Keratinocyte (primary cell): ENCODE data around the gene PM20D2. TPM values are rescaled to one million over a fixed set of nuclear protein-coding genes. Genes with fewer than 3 reads are reported as not detected.

ENCODE experiments used
- DNase-seq: peaks from one replicate; pipeline ENCODE4 v3.0.0-alpha.2; 2011; ENCODE audit warnings: low read depth, missing footprints, low spot score
- FAIRE-seq: peaks from 2 replicates; lab custom pipeline; 2011; peaks lifted over from hg19 to GRCh38; lab: Jason Lieb, UNC
- H2AFZ ChIP-seq: 2 replicates; pipeline ENCODE4 v1.6.0; 2012; ENCODE audit warnings: low read length, control low read depth, inconsistent platforms; ENCODE audit not compliant: control insufficient read depth
- H3K27ac ChIP-seq: 2 replicates; pipeline ENCODE4 v1.5.1; 2011; ENCODE audit warnings: low read length; ENCODE audit not compliant: control insufficient read depth, insufficient read depth
- H3K27me3 ChIP-seq: 3 replicates; pipeline ENCODE4 v1.6.0; 2011; ENCODE audit warnings: low read length; ENCODE audit not compliant: control insufficient read depth, insufficient read depth; ENCODE audit errors: extremely low read depth
- H3K36me3 ChIP-seq, 2 experiments: 2 replicates in 1 of 2; 3 replicates in 1 of 2; pipeline ENCODE4 v1.5.1; 2011; ENCODE audit warnings: low read length in 2 of 2, mild to moderate bottlenecking in 1 of 2; ENCODE audit not compliant: control insufficient read depth in 2 of 2, insufficient read depth in 2 of 2; ENCODE audit errors: extremely low read depth in 1 of 2
- H3K4me1 ChIP-seq: 3 replicates; pipeline ENCODE4 v1.5.1; 2011; ENCODE audit warnings: low read length; ENCODE audit not compliant: control insufficient read depth, insufficient read depth; ENCODE audit errors: extremely low read depth
- H3K4me2 ChIP-seq: 3 replicates; pipeline ENCODE4 v1.6.0; 2011; ENCODE audit warnings: low read depth, low read length; ENCODE audit not compliant: control insufficient read depth, insufficient read depth; ENCODE audit errors: extremely low read depth
- H3K4me3 ChIP-seq, 3 experiments: fragments of 200-600 bp in 1 of 3; sonication (generic) in 1 of 3; 2 replicates in 2 of 3; 3 replicates in 1 of 3; pipeline ENCODE4 v1.5.1; 2011 to 2016; ENCODE audit warnings: low read length in 3 of 3, mild to moderate bottlenecking in 3 of 3, control low read depth in 2 of 3, inconsistent platforms in 1 of 3, low read depth in 1 of 3, mixed read lengths in 1 of 3, mixed run types in 1 of 3, moderate library complexity in 1 of 3; ENCODE audit not compliant: control insufficient read depth in 2 of 3, insufficient read depth in 2 of 3; ENCODE audit errors: extremely low read depth in 1 of 3
- H3K79me2 ChIP-seq: 2 replicates; pipeline ENCODE4 v1.6.0; 2012; ENCODE audit warnings: low read length; ENCODE audit not compliant: control insufficient read depth, insufficient read depth
- H3K9ac ChIP-seq: 3 replicates; pipeline ENCODE4 v1.6.0; 2011; ENCODE audit warnings: low read length; ENCODE audit not compliant: control insufficient read depth, insufficient read depth; ENCODE audit errors: extremely low read depth
- H3K9me1 ChIP-seq: 3 replicates; pipeline ENCODE4 v1.6.0; 2011; ENCODE audit warnings: low read length; ENCODE audit not compliant: control insufficient read depth, insufficient read depth; ENCODE audit errors: extremely low read depth
- H3K9me3 ChIP-seq: 2 replicates; pipeline ENCODE4 v1.5.1; 2012; ENCODE audit warnings: low read depth, low read length; ENCODE audit not compliant: control insufficient read depth
- H4K20me1 ChIP-seq: 3 replicates; pipeline ENCODE4 v1.6.0; 2011; ENCODE audit warnings: low read length; ENCODE audit not compliant: control insufficient read depth, insufficient read depth; ENCODE audit errors: extremely low read depth
- EZH2 ChIP-seq: IDR thresholded peaks from one replicate; pipeline ENCODE4 v1.6.1; 2012; ENCODE audit warnings: inconsistent platforms, mild to moderate bottlenecking, low read length, moderate library complexity
- dilution Hi-C: fragments of 300-500 bp; cut with MboI; formaldehyde crosslinking; loops from one replicate; pipeline ENCODE4 v1.7.0; 2020; ENCODE audit warnings: low sequenced_read_pairs; ENCODE audit not compliant: extremely low pct_ligation_motif_present
- polyA plus RNA-seq, 5 experiments: library from polyadenylated mRNA; depleted of rRNA in 3 of 5; stranded (reverse) in 3 of 5; stranded (forward) in 1 of 5; unstranded in 1 of 5; fragments of >200 nt; gene quantifications; 1 replicate in 1 of 5; 2 replicates in 3 of 5; 3 replicates in 1 of 5; pipeline versions ENCODE4 v1.2.1 to v1.2.3, GENCODE V29; 2011 to 2012; ENCODE audit warnings: missing spikeins in 2 of 5, low read depth in 1 of 5, low replicate concordance in 1 of 5
- TF ChIP-seq, protein P1 (sequence below), 3 experiments: IDR thresholded peaks in 1 of 3; conservative IDR thresholded peaks in 1 of 3; optimal IDR thresholded peaks in 1 of 3; 2 replicates in 2 of 3; 3 replicates in 1 of 3; pipeline versions ENCODE3 to v1.5.1; 2011; ENCODE audit warnings: low read length in 3 of 3, mild to moderate bottlenecking in 3 of 3, moderate library complexity in 2 of 3, control low read depth in 1 of 3, inconsistent platforms in 1 of 3; ENCODE audit not compliant: insufficient read depth in 2 of 3; ENCODE audit errors: extremely low read depth in 1 of 3

PM20D2 gene
- polyA plus RNA-seq, 1 donor (not counting 4 experiments of a cell fraction or from before 2014, with no cell fraction given), result 7.9 TPM

DNA sequence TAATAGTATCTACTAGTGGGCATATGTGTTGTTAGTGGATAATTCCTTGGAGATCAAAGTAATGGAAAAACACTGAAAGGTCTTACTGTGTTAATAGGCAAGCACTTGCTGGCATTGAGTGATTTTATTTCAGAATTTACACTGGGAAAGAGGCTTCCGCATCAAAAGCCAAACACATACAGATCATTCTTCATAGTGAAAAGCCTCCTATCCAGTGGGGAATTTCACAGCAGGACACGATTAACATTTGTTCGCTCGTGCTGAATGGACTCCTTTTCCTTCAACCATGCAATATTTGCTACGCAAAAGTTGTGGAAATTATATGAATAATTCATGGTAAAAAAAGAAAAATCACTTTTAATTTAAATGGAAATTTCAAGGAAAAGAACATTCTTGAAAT lies 44.9 kb downstream of the PM20D2 start:
- Histone ChIP-seq H3K9ac (no peak overlapping the region), H3K4me1 (no peaks in the 10 kb centered on the region), H3K79me2 (no peaks in the 10 kb centered on the region), H4K20me1 (no peaks in the 10 kb centered on the region), H3K9me1 (no peaks in the 10 kb centered on the region), H3K27me3 (no peaks in the 10 kb centered on the region), H2AFZ (no peak overlapping the region), H3K27ac (no peak overlapping the region), H3K36me3 (no peaks in the 10 kb centered on the region), H3K9me3 (no peaks in the 10 kb centered on the region), H3K4me2 (no peak overlapping the region), H3K4me3 (no peak overlapping the region)
- FAIRE-seq (no peak), DNase-seq (no peak)
- TF ChIP-seq EZH2, result no peak
- TF ChIP-seq, protein P1, sequence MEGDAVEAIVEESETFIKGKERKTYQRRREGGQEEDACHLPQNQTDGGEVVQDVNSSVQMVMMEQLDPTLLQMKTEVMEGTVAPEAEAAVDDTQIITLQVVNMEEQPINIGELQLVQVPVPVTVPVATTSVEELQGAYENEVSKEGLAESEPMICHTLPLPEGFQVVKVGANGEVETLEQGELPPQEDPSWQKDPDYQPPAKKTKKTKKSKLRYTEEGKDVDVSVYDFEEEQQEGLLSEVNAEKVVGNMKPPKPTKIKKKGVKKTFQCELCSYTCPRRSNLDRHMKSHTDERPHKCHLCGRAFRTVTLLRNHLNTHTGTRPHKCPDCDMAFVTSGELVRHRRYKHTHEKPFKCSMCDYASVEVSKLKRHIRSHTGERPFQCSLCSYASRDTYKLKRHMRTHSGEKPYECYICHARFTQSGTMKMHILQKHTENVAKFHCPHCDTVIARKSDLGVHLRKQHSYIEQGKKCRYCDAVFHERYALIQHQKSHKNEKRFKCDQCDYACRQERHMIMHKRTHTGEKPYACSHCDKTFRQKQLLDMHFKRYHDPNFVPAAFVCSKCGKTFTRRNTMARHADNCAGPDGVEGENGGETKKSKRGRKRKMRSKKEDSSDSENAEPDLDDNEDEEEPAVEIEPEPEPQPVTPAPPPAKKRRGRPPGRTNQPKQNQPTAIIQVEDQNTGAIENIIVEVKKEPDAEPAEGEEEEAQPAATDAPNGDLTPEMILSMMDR (optimal IDR thresholded peaks at IDR 0.05 in 1 of 3, IDR thresholded peaks at IDR 0.05 in 1 of 3, conservative IDR thresholded peaks at IDR 0.05 in 1 of 3; ENCODE audit: extremely low read depth in 1 of 3, insufficient read depth in 2 of 3, low read length in 3 of 3), result no peak
- dilution Hi-C loops, result no loop called here

DNA sequence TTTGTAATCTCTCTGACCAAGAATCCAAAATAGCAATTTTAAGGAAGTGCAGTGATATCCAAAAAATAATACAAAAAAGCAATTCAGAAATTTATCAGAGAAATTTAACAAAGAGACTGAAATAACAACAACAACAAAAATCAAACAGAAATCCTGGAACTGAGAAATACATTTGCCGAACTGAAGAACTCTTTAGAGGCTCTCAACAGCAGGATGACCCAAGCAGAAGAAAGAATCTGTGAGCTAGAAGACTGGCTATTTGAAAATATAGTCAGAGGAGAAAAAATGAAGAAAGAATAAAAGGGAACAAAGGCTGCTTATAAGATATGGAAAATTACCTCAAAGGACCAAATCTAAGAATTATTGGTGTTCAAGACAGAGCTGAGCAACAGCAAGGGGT lies 48.7 kb downstream of the PM20D2 start:
- no peak overlapping the region for H3K27ac ChIP-seq
- no peak for TF ChIP-seq EZH2
- TF ChIP-seq, protein P1 (optimal IDR thresholded peaks at IDR 0.05 in 1 of 3, IDR thresholded peaks at IDR 0.05 in 1 of 3, conservative IDR thresholded peaks at IDR 0.05 in 1 of 3; ENCODE audit: extremely low read depth in 1 of 3, insufficient read depth in 2 of 3, low read length in 3 of 3), result no peak

More for the DNA sequence above, 48.7 kb downstream of the PM20D2 start:
- H3K9me3 ChIP-seq, result no peaks in the 10 kb centered on the region
- no peaks in the 10 kb centered on the region for H3K36me3 ChIP-seq
- DNase-seq, result no peak
- H3K4me2 ChIP-seq, result no peak overlapping the region
- no peak overlapping the region for H3K9ac ChIP-seq
- H3K4me1 ChIP-seq, result no peaks in the 10 kb centered on the region
- no peaks in the 10 kb centered on the region for H3K9me1 ChIP-seq
- no peak overlapping the region for H2AFZ ChIP-seq
- no peaks in the 10 kb centered on the region for H4K20me1 ChIP-seq
- no peak for FAIRE-seq
- no peak overlapping the region for H3K4me3 ChIP-seq
- no peaks in the 10 kb centered on the region for H3K79me2 ChIP-seq
- dilution Hi-C loops, result no loop called here
- H3K27me3 ChIP-seq, result peaks cover 7% of the 10 kb centered on the region
